GM12873 (cell line): ENCODE data around the gene MAGI2.

Source experiments
- CTCF ChIP-seq: IDR thresholded peaks from 2 replicates; pipeline ENCODE4 v1.5.1; 2012; ENCODE audit warnings: low read depth, mild to moderate bottlenecking, moderate library complexity, low read length, control low read depth; ENCODE audit not compliant: insufficient read depth; ENCODE audit errors: missing control alignments

The MAGI2 gene

GRCh38 chr7:78437118-78437517 lies 1016.3 kb downstream of the MAGI2 start:
- no peak for TF ChIP-seq CTCF

- TF ChIP-seq CTCF: no peak
Measured at GRCh38 chr7:78435355-78435754, 1018.1 kb downstream of the MAGI2 start.

- TF ChIP-seq CTCF: no peak
Measured at GRCh38 chr7:78434281-78434680, 1019.2 kb downstream of the MAGI2 start.

DNA sequence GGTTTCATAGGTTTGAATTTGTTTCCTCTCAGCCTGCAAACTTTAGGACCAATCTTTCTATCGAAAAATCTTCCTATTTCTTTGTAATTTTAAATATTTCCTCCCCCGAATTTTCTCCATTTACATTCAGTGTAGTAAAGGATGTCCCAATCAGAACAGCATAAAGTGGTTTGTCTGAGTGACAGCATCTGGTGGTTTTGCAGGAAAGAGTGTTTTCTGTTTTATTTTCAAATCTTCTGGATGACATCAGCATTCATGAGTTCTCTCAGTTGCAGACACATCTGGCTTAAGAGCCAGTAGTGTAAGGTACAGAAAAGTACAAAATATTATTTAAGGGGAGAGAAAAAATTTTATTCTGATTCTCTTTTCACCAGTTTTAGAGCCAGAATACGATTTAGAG lies 1020.0 kb downstream of the MAGI2 start:
- no peak for TF ChIP-seq CTCF

DNA sequence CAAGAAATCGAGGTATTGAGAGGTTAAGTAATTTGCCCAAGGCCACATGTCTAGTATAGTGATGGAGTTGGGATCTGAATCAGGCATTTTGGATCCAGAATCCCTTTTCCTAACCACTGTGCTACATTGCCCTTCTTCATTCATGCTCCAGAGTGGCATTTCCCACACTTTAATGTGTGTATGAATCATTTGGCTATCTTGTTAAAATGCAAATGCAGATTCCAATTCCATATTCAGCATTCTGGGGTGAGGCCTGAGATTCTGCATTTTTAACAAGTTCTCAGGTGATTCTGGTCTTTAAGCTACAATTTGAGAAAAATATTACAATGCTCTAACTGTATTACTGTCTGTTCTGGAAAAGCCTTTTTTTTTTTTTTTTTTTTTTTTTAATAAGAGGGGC lies 1023.6 kb downstream of the MAGI2 start:
- TF ChIP-seq CTCF: no peak

- TF ChIP-seq CTCF: no peak
Measured at GRCh38 chr7:78427209-78427608, 1026.3 kb downstream of the MAGI2 start.

DNA sequence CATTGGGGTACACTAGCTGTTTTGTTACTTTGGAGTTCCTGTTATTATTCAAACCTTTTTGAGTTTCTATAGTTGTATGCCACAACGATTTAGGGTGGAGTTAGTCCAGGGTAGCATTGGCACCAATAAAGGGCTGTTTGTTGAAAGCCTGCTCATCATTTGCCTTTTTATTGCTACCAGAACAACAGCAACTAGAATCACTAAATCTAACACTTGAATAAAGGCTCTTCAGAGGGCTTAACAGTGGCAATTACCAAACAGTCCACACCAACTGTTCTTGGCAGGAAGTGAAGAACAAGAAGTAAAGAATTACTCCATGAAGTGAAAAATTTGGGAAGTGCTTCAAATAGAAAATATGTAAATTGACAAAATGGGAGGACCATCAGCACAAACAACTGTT lies 1033.5 kb downstream of the MAGI2 start:
- no peak for TF ChIP-seq CTCF
